KG1 (cell line): ENCODE data around the gene HOXD13.

Experiments used
- DNase-seq: peaks from one replicate; lab custom pipeline; 2025; lab: John Stamatoyannopoulos, UW

The HOXD13 gene

DNA sequence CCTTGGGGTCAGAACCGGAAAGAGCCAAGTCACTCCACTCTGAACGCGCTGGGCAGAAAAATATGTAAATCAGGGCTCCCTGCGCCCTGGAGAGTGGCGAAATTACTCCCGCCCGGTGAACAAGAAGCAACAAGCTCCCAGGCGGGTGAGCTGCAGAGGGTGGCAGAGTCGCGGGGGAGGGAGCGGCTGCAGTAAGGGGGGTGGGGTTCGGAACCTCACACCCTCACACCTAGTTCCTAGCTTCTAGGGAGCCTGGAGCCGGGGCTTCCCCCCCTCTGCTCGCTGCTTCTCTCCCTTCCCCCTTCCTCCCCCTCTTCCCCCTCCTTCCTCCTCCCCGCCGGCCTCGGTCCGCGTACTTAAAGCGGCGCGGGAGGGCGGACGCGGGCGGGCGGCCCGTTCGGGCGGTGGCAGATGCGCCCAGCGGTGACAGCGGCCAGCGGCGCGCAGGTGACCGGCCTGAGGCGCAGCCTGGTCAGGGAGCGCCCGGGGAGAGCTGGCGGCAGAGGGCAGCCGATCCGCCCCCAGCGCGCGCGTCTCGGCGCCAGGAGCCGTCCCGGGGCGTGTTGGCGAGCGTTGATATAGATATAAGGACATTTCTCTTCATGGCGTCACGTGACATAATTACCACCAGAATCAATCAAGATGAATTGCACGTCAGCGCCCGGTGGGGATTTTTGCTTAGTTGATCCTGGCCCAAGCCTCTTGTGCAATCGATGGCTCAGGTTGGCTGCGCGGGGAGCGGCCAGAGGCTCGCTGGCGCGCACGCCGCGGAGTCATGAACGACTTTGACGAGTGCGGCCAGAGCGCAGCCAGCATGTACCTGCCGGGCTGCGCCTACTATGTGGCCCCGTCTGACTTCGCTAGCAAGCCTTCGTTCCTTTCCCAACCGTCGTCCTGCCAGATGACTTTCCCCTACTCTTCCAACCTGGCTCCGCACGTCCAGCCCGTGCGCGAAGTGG is 14.3 kb downstream of the HOXD13 start, which contains the start of gene HOXD11:
Gene HOXD11, plus strand, starts transcription at position 700 of the 959 bp plus-strand sequence. Its CDS starts 76 bp downstream, at position 776.
- DNase-seq: no peak

DNA sequence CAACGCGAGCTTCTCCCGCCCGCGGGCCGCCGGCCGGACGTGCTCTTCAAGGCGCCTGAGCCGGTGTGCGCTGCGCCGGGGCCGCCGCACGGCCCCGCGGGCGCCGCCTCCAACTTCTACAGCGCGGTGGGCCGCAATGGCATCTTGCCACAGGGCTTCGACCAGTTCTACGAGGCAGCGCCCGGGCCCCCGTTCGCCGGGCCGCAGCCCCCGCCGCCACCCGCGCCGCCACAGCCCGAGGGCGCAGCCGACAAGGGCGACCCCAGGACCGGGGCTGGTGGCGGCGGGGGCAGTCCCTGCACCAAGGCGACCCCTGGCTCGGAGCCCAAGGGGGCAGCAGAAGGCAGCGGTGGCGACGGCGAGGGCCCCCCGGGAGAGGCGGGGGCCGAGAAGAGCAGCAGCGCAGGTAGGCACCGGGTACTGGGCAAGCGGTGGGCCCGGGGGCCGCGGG is 15.2 kb downstream of the HOXD13 start:
- DNase-seq: no peak

DNA sequence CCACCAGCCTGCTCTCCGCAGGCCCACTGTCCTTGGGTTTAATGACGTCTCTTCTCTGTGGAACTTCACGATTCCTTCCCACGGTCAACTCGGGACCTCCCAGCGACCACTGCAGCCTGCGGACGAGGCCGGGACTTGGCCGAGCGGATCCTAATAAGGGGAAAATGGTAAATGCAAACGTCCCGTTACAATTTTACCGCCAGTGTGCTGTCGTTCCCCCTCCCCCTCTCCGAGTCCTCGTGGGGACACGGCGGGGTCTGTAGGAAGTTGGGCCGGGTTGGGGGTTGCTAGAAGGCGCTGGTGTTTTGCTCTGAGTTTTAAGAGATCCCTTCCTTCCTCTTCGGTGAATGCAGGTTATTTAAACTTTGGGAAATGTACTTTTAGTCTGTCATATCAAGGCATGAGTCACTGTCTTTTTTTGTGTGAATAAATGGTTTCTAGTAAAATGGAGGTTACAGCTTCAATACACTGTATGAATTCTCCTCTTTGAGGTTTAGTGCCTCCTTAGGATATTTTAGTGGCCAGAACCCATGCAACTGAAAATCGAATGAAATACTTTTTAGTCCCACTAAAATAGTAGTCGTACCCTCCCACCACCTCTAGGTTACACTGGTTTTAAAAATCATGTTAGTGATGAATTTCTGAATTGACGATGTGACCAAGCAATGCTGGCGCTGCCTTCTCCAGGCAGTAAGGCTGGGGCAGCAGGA is 16.8 kb downstream of the HOXD13 start:
- no peak for DNase-seq

DNA sequence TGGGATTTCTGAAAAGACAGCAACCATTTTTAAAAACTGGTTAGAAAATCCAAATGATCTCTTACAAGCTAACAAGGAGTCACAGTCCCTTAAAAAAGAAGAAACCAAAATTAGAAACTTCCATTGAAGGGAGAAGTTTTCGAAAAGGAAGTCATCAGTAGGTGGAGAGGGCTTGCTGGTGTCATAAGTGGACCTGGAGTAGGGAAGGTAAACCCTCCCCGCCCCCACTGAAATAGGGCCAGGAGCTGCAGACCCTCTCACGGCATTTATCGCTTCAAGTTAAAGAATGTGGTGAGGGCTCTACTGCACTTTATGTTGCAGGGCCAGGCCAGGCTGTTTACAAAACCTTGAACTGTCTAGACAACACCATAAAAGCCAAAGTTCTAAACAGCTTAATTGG is 17.4 kb downstream of the HOXD13 start:
- no peak for DNase-seq

DNA sequence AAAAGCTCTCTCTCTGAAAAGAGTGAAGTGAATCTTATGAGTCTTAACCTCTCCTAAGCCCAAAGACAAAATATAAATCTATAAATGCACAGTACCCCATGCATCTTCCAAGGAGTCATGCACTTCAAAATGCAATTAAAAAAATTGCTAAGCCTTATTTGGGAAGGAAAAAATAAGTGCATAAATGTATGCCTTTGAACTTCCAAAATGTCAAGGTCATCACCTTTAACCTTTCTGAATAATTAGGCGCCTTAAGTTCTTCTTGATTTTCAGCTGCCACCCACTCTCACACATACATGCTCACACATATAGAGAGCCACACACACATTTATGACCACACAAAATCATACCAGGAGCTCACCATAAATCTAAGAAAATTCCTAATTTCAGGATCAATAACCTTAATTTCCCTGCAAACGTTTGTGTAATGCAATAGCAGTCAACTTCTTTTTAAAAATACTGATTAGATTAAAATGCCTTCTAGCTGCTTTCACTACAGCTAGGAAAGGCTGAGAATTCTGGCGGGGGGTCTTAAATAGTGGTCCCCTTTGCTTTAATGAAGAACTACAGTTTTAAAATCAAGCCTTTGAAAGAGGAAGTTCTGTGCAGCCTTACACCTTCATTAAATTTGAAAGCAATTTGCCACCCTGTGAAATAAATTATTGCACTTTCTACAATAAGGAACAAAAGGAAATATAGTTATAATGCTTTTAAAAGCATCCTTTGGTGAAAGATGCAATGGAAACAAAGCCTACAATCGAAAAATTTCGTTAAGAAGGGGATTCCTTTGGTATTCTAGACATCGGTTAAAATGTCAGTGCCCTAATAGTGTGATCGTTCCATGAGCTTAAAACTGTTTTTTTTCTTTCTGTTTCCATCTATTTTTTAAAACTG is 18.1 kb downstream of the HOXD13 start:
- DNase-seq: no peak

DNA sequence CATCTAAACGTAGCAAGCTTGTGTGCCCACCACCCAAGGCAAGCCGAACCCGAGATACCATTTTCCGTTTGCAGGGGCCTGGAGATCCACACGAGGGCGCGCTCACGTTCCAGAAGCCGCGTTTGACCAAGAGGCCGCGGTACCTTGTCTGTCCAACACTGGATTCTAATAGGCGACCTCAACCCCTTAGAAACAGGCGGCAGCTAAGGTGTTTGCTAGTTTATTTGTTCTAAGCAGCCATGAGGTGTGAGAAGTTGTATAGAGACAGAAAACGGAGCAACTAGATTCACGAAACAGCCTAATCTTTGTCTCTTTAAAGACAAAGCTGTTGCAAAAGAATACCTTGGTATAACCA is 18.8 kb downstream of the HOXD13 start:
- no peak for DNase-seq

DNA sequence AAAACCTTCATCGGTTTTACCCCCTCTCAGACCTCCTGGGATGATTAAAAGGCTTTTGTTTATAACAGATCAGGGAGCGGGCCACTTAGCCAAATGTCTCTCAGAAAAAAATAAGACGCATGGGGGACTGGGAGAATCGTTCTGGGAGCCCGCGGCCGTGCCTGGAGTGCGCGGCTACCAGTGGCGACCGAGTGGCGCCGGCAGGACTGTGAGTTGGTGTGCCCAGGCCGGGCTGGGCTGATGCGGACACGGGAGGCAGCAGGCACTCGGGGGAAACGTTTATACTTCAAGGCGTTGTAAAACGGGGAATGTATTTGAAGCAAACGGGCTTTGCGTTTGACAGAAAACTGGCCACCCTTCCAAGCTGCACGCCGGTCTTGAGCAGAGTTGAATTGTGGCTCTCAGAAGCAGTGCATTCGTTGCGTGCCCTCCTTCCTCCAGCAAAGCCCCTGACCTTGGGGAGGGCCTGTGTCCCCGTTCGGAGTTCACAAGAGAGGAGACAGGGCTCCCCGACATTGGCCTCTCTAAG is 19.4 kb downstream of the HOXD13 start:
- DNase-seq: no peak

DNA sequence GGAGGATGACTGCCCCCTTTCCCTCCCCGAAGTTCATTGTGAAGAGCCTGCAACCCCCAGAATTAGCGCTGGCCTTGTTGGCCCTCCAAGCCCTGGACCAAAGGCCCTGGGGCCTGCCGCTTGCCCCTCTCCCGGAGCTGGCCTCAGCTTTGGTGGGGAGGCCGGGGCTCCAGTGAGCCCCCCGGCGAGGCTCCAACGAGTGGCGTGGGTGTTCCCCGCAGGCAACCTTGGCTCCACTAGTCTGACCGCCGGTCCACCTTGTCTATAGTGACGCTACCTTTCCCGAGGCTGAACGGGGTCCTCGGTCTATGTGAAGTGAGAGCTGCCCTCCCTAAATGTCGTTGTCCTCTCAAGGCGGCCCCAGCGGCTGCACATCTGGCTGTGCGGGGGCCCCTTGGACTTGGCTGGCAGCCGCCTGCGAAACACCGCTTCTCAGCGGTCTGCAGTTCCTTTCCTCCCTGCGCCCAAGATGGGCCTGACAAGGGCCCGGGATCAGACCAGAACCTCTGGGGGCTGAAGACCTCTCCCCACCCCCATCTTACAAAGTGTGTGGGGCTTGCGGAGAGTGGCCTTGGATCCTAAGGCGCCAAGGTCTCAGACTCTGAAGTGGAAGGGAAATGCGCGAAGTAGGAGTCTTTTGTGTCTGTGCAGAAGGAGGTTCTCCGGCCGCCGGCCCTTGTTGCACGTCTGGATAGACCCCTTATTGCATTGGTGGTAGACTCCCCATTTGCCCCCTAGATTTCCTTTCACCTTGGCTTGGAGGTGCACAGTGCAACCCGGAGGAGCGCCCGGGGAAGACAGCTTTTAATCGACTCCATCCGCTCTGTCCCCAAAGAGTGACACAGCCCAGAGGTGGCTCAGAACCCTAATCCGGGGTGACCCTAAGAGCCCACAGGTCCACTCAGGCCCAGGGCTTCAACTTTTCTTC is 20.1 kb downstream of the HOXD13 start:
- no peak for DNase-seq

DNA sequence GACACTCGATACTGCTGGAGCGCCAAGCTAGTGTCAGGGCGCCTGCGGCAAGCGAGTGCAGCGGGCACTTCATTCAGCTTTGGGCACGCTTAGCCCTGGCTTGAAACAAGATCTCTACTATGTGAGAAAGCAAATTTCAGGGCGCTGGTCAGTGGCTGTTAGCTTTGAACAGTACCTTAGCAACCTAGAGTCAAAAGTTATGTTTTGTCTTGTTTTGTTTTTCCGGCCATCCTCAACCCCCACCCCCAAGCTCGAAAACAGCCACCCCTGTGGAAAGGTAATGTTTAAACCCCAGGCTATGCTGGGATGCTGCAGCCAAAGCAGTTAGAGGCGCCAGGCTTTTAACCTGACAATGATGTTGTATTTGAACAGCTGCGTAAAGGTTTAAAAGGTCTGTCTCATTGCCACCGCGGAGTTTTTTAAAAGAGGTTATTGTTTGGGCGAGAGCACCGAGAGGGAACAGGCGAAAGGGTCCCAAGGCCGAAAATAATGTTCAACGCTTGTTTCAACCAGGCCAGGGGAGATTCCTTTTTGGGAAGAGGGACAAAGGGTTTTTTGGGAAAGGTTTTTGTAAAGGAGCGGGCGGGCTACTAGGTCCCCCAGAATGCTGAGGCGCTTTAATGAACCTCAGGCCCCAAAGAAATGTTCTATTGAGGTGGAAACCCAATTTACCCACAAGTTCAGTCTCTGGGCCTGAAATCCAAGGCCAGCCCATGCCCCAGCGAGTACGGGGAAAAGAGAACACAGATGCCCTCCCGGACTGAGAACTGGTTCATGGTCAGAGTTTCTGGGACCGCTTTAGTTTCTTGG is 21.8 kb downstream of the HOXD13 start:
- DNase-seq: no peak

DNA sequence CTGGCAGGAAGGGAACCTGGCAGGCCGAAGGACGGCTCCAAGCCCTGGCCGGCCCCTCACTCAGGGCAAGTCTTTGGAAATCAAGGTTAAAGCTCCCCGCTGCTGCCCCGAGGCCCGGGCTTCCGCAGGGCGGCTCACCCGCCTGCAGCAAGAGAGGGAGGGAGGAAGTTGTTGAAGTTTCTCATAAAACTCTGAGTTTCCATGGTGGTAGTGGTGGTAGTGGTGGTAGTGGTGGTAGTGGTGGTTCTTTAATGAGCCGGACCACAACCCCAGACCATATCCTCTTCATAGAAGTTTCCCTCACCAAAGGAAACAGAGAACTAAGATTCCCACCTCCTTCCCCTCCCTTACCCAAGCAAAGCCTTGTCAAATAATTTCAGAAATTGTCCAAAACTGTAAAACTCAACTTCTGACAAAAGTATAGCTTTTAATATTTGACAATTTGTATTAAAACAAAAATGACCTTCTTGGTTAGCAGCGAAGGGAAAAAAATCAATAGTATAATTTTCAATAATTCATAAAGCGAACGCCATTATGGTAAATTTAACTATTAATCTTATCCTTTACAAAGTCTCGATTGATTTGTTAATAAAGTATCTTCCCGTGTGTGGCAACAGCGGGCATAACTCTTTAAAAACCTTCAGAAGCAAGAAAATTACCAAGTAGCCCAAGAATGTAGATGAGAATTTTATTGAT is 22.6 kb downstream of the HOXD13 start:
- no peak for DNase-seq

DNA sequence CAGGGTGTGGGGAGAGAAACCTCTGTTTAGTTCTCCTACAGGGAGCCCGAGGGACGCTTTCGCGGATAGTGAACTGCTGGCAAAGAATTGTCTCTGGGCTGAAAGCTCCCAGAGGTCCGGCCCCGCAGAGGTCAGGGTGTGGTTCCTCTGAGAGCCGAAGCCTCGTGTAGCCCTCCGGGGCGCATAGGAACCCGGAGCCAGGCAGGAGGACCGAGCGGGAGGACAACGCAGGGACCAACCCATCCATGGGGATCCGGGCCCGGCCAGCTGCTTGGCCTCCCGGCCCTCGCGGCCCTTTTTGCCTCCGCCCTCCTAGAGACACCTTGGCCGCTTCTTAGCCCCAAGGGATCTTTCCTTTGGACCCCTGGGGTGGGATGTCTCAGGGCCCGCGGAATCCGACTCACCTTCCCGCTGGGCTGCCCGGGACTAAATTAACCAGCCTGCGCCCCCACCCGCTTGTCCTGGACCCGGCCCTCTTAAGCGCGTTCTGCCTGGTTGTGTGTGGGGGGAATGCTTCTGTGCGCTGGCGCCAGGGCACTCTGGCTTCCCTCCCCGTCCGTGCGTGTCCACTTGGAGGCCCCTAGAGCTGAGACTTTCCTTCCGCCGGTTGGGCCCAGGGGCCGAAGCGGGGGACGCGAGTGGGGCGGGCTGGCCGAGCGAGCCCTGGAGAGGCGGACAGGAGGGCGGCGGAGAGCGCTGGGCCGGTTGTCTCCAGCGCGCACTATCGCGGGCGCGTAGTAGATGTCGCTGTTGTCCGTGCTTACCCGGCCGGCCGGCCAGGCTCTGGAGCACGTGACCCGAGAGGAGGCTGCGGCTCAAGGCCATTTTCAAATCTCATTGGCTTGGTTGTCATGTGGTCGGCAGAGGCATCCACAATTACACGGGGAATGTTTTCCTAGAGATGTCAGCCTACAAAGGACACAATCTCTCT is 23.6 kb downstream of the HOXD13 start, which contains the start of gene HOXD10:
Gene HOXD10, plus strand, starts transcription at position 896 of the 931 bp plus-strand sequence. CDS start 56 bp downstream, outside the sequence.
- no peak for DNase-seq

DNA sequence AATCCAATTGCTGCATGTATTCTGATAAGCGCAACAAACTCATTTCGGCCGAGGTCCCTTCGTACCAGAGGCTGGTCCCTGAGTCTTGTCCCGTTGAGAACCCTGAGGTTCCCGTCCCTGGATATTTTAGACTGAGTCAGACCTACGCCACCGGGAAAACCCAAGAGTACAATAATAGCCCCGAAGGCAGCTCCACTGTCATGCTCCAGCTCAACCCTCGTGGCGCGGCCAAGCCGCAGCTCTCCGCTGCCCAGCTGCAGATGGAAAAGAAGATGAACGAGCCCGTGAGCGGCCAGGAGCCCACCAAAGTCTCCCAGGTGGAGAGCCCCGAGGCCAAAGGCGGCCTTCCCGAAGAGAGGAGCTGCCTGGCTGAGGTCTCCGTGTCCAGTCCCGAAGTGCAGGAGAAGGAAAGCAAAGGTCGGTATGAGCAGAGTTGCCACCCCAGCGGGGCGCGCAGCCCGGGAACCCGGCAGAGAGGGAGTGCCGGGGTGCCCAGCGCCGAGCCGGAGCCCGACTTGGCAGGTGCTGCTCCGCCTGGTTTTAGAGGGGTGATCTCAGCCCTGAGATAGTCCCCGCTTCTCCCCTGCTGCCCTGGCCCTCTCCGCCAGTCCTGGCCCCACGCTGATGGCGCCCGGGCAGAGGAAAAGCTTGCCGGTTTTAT is 24.8 kb downstream of the HOXD13 start:
- no peak for DNase-seq

DNA sequence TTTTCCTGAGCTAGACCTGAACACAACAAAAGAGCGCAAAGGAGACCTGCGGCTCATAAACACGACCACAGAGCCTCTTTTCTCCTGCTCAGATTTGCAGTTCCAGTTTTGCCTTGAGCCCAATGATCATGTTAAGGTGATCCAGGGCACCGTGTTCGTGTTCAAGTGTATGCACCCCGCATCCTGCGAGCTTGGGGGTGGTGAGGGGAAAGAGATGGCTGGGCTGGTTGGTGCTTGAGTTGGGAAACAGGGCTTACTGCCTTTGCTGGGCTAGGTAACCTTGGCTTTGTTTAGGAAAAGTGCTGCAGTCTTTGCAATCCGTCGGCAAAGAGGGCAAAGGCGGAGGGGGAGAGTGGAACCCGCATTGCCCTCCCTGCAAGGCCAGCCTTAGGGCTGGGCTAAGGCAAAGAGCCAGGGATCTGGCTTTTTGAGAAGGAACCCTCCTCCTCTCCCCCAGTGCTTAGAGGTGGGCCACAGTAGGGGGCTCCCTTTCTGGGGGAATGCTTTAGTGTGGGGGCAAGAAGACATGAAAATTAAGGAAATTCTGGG is 25.4 kb downstream of the HOXD13 start:
- DNase-seq: no peak

DNA sequence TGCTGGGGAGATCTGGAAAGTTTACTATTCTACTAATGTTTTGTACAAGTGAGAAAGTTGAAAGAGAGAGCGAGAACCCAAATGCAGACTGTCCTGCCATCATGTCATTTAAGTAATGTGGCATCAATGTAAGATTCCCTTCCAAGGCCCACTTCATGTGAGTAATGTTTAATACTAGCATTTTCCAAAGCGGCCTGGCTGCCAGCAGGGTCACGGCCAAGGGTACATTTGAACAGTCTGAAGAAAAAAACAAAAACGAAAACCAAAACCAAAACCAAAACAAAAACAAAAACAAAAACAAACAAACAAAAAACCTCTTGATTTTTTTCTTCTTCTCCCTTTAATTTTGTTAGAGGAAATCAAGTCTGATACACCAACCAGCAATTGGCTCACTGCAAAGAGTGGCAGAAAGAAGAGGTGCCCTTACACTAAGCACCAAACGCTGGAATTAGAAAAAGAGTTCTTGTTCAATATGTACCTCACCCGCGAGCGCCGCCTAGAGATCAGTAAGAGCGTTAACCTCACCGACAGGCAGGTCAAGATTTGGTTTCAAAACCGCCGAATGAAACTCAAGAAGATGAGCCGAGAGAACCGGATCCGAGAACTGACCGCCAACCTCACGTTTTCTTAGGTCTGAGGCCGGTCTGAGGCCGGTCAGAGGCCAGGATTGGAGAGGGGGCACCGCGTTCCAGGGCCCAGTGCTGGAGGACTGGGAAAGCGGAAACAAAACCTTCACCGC is 26.2 kb downstream of the HOXD13 start:
- DNase-seq: no peak

DNA sequence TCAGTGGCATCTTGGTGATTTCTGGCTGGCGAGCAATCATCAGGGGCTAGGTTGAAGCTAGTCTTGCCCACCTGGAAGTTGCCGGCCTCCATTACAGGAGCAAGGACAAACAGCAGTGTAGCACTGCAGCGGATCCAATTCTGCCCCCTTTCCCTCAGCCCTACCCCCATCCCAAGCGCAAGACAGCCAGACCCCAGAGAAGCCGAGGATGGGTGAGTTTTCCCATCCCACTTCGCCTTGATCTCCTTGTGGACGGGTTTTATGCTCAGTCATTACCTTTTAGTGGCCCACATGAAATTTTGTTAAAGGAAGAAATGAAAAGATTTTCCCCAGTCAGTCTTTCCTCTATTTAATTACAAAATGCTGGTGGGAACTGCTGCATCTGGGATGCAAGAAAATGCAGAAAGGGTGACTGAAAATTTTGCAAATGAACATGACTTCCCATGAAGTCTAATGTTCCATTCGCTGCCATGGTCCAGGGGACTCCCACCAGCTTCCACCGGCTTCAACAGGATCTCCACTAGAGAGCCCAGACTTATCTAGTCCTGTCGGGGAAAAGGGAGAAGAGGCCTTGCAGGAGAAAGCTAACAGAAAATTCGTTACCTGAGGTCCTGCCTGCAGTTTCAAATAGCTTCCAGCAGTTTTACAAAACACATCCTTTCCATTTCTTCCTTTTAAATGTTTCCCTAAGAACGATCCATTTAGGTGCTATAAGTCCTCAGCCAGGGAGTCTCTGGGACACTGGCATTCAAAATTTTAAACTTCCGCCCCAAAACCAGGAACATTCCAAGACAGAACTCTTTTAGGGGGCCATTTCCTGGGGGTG is 28.1 kb downstream of the HOXD13 start:
- no peak for DNase-seq
